ENCODE data around the gene SNX21. TPM values are rescaled to one million over a fixed set of nuclear protein-coding genes. Genes with fewer than 3 reads are reported as not detected.

Gene SNX21
- total RNA-seq, 2 experiments from 2014 or later, result 0.49 to 0.79 TPM

- Histone ChIP-seq H3K4me3 (ENCODE audit: low read depth, low read length, poor library complexity, severe bottlenecking) (no peak overlapping the region), H3K9me3 (ENCODE audit: low read length) (no peaks in the 10 kb centered on the region), H2AFZ (ENCODE audit: low read length) (no peak overlapping the region), H3K4me1 (ENCODE audit: insufficient read depth, low read length, poor library complexity, severe bottlenecking) (peaks cover 15% of the 10 kb centered on the region), H3K4me2 (ENCODE audit: low read length) (no peak overlapping the region), H3K9me2 (ENCODE audit: insufficient read depth, low read length) (no peaks in the 10 kb centered on the region), H4K20me1 (ENCODE audit: insufficient read depth, low read length) (no peaks in the 10 kb centered on the region), H3K27ac (ENCODE audit: low read depth, low read length, poor library complexity, severe bottlenecking) (no peak overlapping the region), H3K36me3 (ENCODE audit: insufficient read depth, low read length) (peaks cover 11% of the 10 kb centered on the region), H3K79me2 (ENCODE audit: insufficient read depth, low read depth, low read length) (no peaks in the 10 kb centered on the region)
- TF ChIP-seq EZH2phosphoT487 (IDR thresholded peaks at IDR 0.05; ENCODE audit: borderline replicate concordance, low read depth, low read length) (no peak), CTCF (conservative IDR thresholded peaks at IDR 0.05; ENCODE audit: low read length) (no peak)
- ChIA-PET POLR2A (interaction anchor here (0.6 kb wide), 1 partner anchor 1249 kb away, joined by 3 read pairs; no protein-coding TSS in a partner anchor), CTCF (ENCODE audit: unreplicated experiment) (interaction anchor here (0.5 kb wide), 1 partner anchor 27 kb away, joined by 3 read pairs; no protein-coding TSS in a partner anchor)
- intact Hi-C loops (cut with micrococcal nuclease; ENCODE audit: unreplicated experiment), result no loop called here
- no TSS peak for BruUV-seq (replicated peaks)
- DNase-seq (ENCODE audit: low spot score), result no peak
Measured at GRCh38 chr20:45888681-45889080, 55.1 kb downstream of the SNX21 start.

- no peaks in the 10 kb centered on the region for H3K9me3 ChIP-seq (ENCODE audit: low read length)
- H3K27ac ChIP-seq (ENCODE audit: low read depth, low read length, poor library complexity, severe bottlenecking), result peak overlapping the region; percentile 21
- no peaks in the 10 kb centered on the region for H4K20me1 ChIP-seq (ENCODE audit: insufficient read depth, low read length)
- H3K4me3 ChIP-seq (ENCODE audit: low read depth, low read length, poor library complexity, severe bottlenecking), result peak overlapping the region; percentile 85
- TSS peak; percentile 61 for BruUV-seq (replicated peaks)
- no peaks in the 10 kb centered on the region for H3K9me2 ChIP-seq (ENCODE audit: insufficient read depth, low read length)
- H3K79me2 ChIP-seq (ENCODE audit: insufficient read depth, low read depth, low read length), result no peaks in the 10 kb centered on the region
- peaks cover 1% of the 10 kb centered on the region; the same call in 1 of the 2 replicates for H3K36me3 ChIP-seq (ENCODE audit: insufficient read depth, low read length)
- peak overlapping the region; percentile 88 for H2AFZ ChIP-seq (ENCODE audit: low read length)
- peak overlapping the region; percentile 98 for H3K4me2 ChIP-seq (ENCODE audit: low read length)
- TF ChIP-seq EZH2phosphoT487 (IDR thresholded peaks at IDR 0.05; ENCODE audit: borderline replicate concordance, low read depth, low read length) (no peak), CTCF (conservative IDR thresholded peaks at IDR 0.05; ENCODE audit: low read length) (peak; percentile 71)
- POLR2A ChIA-PET, result interaction anchor here (1.4 to 1.7 kb wide), 4 partner anchors 8 to 80 kb away, joined by 3 to 5 read pairs (median 4); partner anchors contain the start of genes PCIF1 and ZSWIM1
- CTCF ChIA-PET (ENCODE audit: unreplicated experiment), result no interaction called here
- intact Hi-C loops (cut with micrococcal nuclease; ENCODE audit: unreplicated experiment), result no loop called here
- peaks cover 15% of the 10 kb centered on the region for H3K4me1 ChIP-seq (ENCODE audit: insufficient read depth, low read length, poor library complexity, severe bottlenecking)
- DNase-seq (ENCODE audit: low spot score), result peak; percentile 21
Measured at GRCh38 chr20:45890077-45890984, 56.7 kb downstream of the SNX21 start.

All from OCI-LY7 (cell line).